GM10266 (cell line): ENCODE measurements around the gene PLCB1.

Experiments
- DNase-seq: peaks from one replicate; pipeline ENCODE4 v3.0.0; 2012; ENCODE audit errors: extremely low spot score
- TF ChIP-seq, protein P1 (sequence below): IDR thresholded peaks from 2 replicates; pipeline ENCODE4 v1.5.1; 2012; ENCODE audit warnings: mild to moderate bottlenecking, low read depth; ENCODE audit not compliant: control insufficient read depth, insufficient read depth; ENCODE audit errors: missing control alignments

The PLCB1 gene

DNA sequence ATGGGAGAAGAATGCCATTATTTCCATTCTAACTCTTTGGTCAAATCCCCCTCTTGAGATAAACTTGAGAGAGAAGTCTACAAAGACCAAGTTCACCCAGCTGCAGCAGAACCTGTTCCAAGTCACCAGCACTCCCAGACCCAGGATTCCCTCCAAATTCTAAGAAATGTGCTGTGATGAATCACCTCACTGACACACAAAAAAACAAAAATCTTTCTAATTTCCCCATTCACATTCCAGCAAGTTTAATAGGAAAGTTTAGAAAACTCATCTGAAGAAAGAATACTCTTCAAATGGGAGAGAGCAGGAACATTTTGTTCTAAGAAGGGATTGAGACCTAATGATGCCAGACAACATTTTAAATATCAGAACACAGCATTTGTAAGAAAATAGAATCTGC, 723.2 kb downstream of the PLCB1 start:
- TF ChIP-seq, protein P1, sequence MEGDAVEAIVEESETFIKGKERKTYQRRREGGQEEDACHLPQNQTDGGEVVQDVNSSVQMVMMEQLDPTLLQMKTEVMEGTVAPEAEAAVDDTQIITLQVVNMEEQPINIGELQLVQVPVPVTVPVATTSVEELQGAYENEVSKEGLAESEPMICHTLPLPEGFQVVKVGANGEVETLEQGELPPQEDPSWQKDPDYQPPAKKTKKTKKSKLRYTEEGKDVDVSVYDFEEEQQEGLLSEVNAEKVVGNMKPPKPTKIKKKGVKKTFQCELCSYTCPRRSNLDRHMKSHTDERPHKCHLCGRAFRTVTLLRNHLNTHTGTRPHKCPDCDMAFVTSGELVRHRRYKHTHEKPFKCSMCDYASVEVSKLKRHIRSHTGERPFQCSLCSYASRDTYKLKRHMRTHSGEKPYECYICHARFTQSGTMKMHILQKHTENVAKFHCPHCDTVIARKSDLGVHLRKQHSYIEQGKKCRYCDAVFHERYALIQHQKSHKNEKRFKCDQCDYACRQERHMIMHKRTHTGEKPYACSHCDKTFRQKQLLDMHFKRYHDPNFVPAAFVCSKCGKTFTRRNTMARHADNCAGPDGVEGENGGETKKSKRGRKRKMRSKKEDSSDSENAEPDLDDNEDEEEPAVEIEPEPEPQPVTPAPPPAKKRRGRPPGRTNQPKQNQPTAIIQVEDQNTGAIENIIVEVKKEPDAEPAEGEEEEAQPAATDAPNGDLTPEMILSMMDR, result no peak

DNA sequence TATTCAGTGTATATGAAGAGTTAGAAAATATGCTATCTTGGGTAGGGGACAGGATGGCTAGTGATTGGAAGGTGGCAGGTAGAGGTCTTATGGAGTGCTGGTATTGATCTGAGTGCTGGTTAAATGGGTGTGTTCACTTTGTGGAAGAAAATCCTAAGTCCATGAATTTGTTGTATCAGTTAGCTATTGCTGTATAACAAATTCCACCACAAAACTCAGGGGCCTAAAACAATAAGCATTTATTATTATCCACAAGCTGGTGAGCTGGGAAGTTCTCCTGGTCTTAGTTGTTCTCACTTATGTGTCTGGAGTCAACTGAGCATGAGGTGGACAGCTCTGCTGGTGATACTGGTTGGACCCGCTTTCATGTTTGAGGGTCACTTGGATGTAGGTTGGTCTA, 724.6 kb downstream of the PLCB1 start:
- DNase-seq, result no peak
- TF ChIP-seq, protein P1, result no peak

More for the DNA sequence above, 723.2 kb downstream of the PLCB1 start:
- no peak for DNase-seq

DNA sequence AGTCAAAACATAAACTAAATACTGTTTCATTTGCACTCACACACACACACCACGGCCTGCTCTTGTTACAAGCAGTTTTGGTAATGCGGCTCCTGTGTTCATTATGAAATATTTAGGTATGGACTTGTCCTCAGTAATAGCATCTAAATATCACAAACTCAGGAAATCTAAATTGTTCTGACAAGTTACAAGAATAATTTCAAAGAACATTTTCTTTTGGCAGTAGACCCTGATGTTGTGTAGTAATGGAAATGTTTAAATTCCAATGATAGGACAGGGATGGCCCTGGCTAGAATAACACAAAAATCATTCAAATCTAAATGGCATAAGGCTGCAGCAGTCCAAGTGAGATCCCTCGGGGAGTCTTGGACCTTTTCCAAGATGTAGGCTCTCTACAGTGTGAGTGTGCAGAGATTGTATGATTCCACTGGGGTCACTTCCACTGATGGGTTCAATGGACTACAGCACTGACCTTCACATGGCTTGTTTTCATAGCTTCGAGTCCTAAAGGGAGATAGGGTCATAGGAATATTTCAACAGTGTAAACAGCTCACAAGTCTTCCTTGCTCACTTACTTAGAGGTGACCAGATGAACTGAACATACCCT, 726.2 kb downstream of the PLCB1 start:
- TF ChIP-seq, protein P1, result no peak
- no peak for DNase-seq

DNA sequence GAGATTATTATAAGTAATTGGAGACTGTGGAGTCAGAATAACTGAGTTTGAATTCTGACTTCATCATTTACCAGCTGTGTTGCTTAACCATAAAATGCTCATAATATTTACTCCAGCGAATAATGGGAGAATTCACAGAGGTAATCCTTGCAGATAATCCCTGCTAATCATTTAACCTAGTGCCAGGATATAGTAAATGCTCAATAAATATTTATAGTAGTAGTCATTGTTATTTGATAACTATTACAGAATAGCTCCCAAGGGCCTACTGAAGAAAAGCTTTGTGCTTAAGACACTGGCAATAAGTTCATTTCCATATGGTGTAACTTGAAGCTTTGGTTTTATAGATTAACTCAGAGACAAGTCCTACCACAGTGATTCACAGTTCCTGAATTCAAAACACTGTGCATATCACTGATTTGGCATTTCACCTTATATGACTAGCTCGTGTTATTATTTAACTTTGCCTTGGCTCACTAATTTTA, 728.0 kb downstream of the PLCB1 start:
- no peak for DNase-seq
- TF ChIP-seq, protein P1, result no peak

DNA sequence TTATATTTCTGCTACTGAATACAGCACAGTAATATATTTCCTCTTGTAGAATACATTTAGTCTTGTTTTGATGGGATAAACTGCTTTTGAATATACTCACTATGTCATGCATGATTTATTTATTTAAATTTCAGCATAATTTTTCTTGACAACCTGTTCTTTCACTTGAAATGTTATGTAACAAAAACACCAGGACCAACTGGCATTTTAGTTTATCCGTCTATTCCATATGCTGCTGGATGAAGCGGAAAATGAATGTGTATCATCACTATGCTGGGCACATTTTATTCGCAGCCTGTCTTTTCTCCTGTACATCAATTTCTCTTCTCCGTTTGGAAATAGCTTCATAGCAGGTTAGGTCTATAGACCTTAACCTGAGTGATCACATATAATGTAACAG, 730.0 kb downstream of the PLCB1 start:
- TF ChIP-seq, protein P1, result no peak
- DNase-seq, result no peak

DNA sequence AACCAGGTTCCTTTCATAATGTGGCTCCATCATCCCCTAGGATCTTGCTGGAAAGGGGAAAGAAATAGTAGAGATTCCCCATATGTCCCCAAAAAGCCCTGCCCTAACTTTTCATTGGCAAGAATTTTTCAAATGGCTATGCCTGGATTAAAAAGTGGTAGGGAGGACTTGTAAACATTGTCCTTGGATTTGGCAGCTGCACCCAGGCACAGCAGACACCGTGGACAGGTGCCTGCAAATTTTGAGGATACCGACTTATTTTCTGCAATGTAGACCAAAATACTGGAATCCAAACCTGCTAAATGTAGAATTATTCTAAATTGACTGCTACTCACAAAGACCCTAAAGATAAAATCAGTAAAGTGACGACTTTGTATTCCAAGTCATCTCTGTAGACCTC, 733.6 kb downstream of the PLCB1 start:
- TF ChIP-seq, protein P1, result no peak
- no peak for DNase-seq

DNA sequence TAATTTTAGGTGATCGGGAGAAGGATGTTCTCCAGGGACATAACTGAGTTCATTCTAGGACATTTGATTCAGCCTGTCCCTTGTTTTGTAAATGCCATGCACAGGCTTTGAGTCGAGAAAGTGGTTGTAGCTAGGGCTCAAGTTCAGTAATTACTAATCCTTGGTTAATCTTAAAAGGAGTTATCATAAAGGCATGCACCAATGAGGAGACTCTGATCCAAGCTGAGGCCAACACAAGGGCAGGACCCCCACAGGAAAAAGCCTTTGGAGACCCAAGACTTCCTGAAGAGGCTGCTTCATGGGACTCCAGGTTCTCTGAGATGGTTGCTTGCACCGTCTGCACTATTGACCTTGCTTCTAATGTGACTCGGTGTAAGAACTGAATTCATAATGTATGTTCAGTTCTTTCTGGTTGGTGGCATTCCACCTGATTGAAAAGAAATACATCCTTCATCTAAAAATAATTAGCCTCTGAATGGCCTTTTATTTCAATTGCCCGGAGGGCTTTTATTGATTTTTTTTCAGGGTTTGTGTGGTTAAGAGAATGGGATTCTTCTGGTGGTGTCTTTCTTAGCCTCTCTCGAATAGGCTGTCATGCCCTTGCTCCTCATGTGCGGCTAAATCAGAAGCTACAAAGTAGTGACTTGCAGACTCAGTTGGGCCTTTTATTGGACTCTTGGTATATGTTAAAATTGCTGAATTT, 735.1 kb downstream of the PLCB1 start:
- DNase-seq, result no peak
- TF ChIP-seq, protein P1, result no peak
